Sigmoid colon (tissue), 7 donors: ENCODE results near the gene PIK3C2G. TPM values are rescaled to one million over a fixed set of nuclear protein-coding genes. Genes with fewer than 3 reads are reported as not detected.

Experiments used
- DNase-seq: peaks from one replicate; pipeline ENCODE4 v3.0.0-alpha.2; 2019
- H3K27ac ChIP-seq, 4 donors: fragments of 200-600 bp; sonication (generic); one replicate each; pipeline ENCODE4 v1.5.1; 2016 to 2019; ENCODE audit warnings: mild to moderate bottlenecking in 1 of 4
- H3K27me3 ChIP-seq, 3 donors: fragments of 200-600 bp; sonication (generic); one replicate each; pipeline ENCODE4 v1.5.1; 2019; ENCODE audit warnings: mild to moderate bottlenecking in 1 of 3
- H3K36me3 ChIP-seq, 4 donors: fragments of 200-600 bp; sonication (generic); one replicate each; pipeline ENCODE4 v1.5.1; 2016 to 2019
- H3K4me1 ChIP-seq, 4 donors: fragments of 200-600 bp; sonication (generic); one replicate each; pipeline ENCODE4 v1.5.1; 2017 to 2019
- H3K4me3 ChIP-seq, 4 donors: fragments of 200-600 bp; sonication (generic); one replicate each; pipeline ENCODE4 v1.5.1; 2017 to 2019; ENCODE audit warnings: mild to moderate bottlenecking in 2 of 4, moderate library complexity in 1 of 4
- H3K9me3 ChIP-seq, 4 donors: fragments of 200-600 bp in 3 of 4; sonication (generic) in 3 of 4; one replicate each; pipeline versions ENCODE4 v1.5.1 to v1.6.1; 2013 to 2019
- EP300 ChIP-seq, 4 donors: sonication (generic); formaldehyde crosslinking; IDR thresholded peaks; one replicate each; pipeline ENCODE4 v1.6.1; 2017; ENCODE audit warnings: antibody characterized with exemption in 4 of 4
- POLR2A ChIP-seq, 2 donors: fragments of 450-650 bp; IDR thresholded peaks; one replicate each; pipeline ENCODE4 v1.6.1; 2016; ENCODE audit warnings: antibody characterized with exemption in 2 of 2, mild to moderate bottlenecking in 2 of 2, moderate library complexity in 2 of 2
- POLR2AphosphoS5 ChIP-seq, 4 donors: sonication (generic); formaldehyde crosslinking; IDR thresholded peaks; one replicate each; pipeline ENCODE4 v1.6.1; 2017; ENCODE audit warnings: antibody characterized with exemption in 4 of 4
- WGBS, 2 donors: extraction: QIAGEN DNeasy Blood & Tissue Kit; methylation state at CpG; one replicate each; pipeline ENCODE4 v1.1.7; 2013; 5-methylcytosine and 5-hydroxymethylcytosine counted together
- intact Hi-C: fragments of 100-400 bp; cut with DNase I; formaldehyde crosslinking; loops from one replicate; pipeline ENCODE4 v1.15.1; 2023
- polyA plus RNA-seq, 3 donors: library from polyadenylated mRNA; stranded (reverse); fragments of 200-250 nt; gene quantifications; one replicate each; pipeline ENCODE4 v1.2.3, GENCODE V29; 2013
- total RNA-seq, 4 donors: library from RNA; depleted of rRNA; stranded (reverse); fragments of >200 nt; gene quantifications; one replicate each; pipeline ENCODE4 v1.1.0, GENCODE V29; 2016
- TF ChIP-seq, protein P1 (sequence below), 4 experiments: fragments of 450-650 bp in 3 of 4; fragments of 200-600 bp in 1 of 4; IDR thresholded peaks; one replicate each; pipeline ENCODE4 v1.5.1; 2016 to 2019; ENCODE audit warnings: antibody characterized with exemption in 4 of 4, mild to moderate bottlenecking in 3 of 4, moderate library complexity in 2 of 4
- donor health status: healthy with polysubstance abuse.
- donor health status: Bipolar disorder and iron deficiency.
- donor health status: healthy.

Gene PIK3C2G
- total and polyA plus RNA-seq, 7 donors: 0.07 to 1.7 (median 0.63) TPM; not detected in 1

DNA sequence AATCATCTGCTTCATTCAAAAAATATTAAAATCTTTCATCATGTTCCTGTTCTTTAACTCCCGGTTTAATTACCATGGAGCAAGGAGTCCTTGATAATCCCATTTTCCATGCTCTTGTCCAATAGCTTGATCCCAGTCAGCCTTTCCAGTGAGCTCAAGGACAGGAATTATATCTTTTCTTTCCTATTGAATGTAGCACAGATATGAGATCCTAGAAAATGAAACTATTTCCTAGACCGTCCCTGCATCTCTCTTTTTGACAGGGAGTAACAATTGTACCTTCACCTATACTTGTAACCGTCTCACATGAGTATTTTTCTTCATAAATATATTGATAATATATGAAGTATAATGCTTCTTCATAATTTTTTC is 35.6 kb downstream of the PIK3C2G start:
- H3K27ac ChIP-seq: peak overlapping the region in 2 of 4 donors; percentile 7 to 23
- H3K9me3 ChIP-seq: peaks cover 0 to 8% (median 1%) of the 10 kb centered on the region in 4 donors
- H3K4me1 ChIP-seq: no peaks in the 10 kb centered on the region
- intact Hi-C loops: no loop called here
- no peak for TF ChIP-seq EP300 (IDR thresholded peaks at IDR 0.05)
- no peak for TF ChIP-seq POLR2AphosphoS5 (IDR thresholded peaks at IDR 0.05)
- TF ChIP-seq, protein P1, sequence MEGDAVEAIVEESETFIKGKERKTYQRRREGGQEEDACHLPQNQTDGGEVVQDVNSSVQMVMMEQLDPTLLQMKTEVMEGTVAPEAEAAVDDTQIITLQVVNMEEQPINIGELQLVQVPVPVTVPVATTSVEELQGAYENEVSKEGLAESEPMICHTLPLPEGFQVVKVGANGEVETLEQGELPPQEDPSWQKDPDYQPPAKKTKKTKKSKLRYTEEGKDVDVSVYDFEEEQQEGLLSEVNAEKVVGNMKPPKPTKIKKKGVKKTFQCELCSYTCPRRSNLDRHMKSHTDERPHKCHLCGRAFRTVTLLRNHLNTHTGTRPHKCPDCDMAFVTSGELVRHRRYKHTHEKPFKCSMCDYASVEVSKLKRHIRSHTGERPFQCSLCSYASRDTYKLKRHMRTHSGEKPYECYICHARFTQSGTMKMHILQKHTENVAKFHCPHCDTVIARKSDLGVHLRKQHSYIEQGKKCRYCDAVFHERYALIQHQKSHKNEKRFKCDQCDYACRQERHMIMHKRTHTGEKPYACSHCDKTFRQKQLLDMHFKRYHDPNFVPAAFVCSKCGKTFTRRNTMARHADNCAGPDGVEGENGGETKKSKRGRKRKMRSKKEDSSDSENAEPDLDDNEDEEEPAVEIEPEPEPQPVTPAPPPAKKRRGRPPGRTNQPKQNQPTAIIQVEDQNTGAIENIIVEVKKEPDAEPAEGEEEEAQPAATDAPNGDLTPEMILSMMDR (IDR thresholded peaks at IDR 0.05): no peak
- no peak for TF ChIP-seq POLR2A (IDR thresholded peaks at IDR 0.05)
- no peaks in the 10 kb centered on the region for H3K27me3 ChIP-seq
- no peaks in the 10 kb centered on the region for H3K36me3 ChIP-seq
- WGBS, 2 donors: 52 to 75% methylated on average over 3 of the region's 3 CpGs
- peak overlapping the region in 3 of 4 donors; percentile 20 to 24 (median 23) for H3K4me3 ChIP-seq
- DNase-seq: no peak

DNA sequence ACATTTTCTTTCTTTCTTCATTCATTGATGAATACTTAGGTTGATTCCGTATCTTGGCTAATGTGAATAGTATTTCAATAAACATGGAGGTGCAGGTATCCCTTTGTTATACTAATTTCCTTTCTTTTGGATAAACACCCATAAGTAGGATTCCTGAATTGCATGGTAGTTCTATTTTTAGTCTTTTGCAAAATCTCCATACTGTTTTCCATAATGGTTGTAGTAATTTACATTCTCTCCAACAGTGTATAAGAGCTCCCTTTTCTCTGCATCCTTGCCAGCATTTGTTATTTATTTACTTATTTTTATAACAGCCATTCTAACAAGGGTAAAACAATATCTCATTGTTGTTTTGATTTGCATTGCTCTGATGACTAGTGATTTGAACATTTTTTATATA is 36.6 kb downstream of the PIK3C2G start:
- intact Hi-C loops: no loop called here
- Histone ChIP-seq H3K4me3 (no peak overlapping the region), H3K4me1 (no peaks in the 10 kb centered on the region), H3K27me3 (no peaks in the 10 kb centered on the region), H3K9me3 (peaks cover 0 to 12% (median 2%) of the 10 kb centered on the region in 4 donors), H3K36me3 (no peaks in the 10 kb centered on the region), H3K27ac (no peak overlapping the region)
- no peak for TF ChIP-seq POLR2AphosphoS5 (IDR thresholded peaks at IDR 0.05)
- no peak for TF ChIP-seq POLR2A (IDR thresholded peaks at IDR 0.05)
- TF ChIP-seq, protein P1 (IDR thresholded peaks at IDR 0.05): no peak
- no peak for TF ChIP-seq EP300 (IDR thresholded peaks at IDR 0.05)
- no peak for DNase-seq
- WGBS, 2 donors: 92 to 94% methylated on average over 1 of the region's 1 CpG

DNA sequence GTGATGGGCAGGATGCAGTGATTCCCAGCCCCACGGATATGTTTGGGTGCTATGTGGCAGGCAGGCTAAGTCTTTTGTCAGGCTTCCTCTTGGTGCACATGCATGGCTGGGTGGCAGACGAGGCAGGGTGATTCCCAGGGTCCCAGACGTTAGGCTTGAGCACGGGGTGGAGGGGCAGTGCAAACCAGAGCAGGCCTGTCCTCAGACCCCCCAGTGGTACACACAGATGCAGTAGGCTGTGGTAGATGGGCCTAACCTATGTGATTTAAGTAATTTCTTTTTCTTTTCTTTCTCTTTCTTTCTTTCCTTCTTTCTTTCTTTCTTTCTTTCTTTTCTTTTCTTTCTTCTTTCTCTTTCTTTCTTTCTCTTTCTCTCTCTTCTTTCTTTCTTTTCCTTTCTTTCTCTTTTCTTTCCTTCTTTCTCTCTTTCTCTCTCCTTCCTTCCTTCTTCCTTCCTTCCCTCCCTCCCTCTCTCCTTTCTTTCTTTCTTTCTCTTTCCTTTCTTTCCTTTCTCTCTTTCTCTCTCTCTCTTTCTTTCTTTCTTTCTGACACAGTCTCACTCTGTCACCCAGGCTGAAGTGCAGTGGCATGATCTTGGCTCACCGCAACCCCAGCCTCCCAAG is 41.6 kb downstream of the PIK3C2G start:
- H3K27me3 ChIP-seq: no peaks in the 10 kb centered on the region
- intact Hi-C loops: no loop called here
- H3K27ac ChIP-seq: no peak overlapping the region
- no peaks in the 10 kb centered on the region for H3K36me3 ChIP-seq
- DNase-seq: no peak
- H3K9me3 ChIP-seq: peaks cover 0 to 12% (median 2%) of the 10 kb centered on the region in 4 donors
- H3K4me3 ChIP-seq: no peak overlapping the region
- whole genome bisulfite sequencing, 2 donors: 90 to 92% methylated on average over 5 of the region's 5 CpGs
- TF ChIP-seq, protein P1 (IDR thresholded peaks at IDR 0.05): no peak
- no peak for TF ChIP-seq POLR2A (IDR thresholded peaks at IDR 0.05)
- no peak for TF ChIP-seq POLR2AphosphoS5 (IDR thresholded peaks at IDR 0.05)
- no peaks in the 10 kb centered on the region for H3K4me1 ChIP-seq

DNA sequence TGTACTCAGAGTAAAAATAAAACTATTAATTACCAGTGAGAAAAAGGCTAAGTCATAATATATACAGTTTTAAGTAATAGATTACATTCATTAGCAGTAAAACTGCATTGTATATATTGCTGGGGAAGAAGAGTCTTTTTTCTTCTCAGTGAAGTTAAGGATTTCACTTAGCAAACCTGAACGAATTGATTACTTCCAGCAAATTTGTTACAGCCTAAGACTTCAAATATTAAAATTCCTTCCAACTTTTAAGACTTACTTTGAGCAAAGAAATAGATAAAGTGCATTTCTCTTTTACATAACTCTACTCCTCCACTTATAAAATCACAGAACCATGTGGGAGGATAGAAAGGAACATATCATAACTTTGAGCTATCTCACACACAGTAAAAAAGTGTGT is 43.3 kb downstream of the PIK3C2G start:
- H3K9me3 ChIP-seq: peaks cover 0 to 12% (median 2%) of the 10 kb centered on the region in 4 donors
- H3K4me1 ChIP-seq: no peaks in the 10 kb centered on the region
- H3K27me3 ChIP-seq: no peaks in the 10 kb centered on the region
- WGBS, 2 donors: 23 to 71% methylated on average over 1 of the region's 1 CpG
- DNase-seq: no peak
- H3K36me3 ChIP-seq: no peaks in the 10 kb centered on the region
- H3K27ac ChIP-seq: no peak overlapping the region
- TF ChIP-seq POLR2AphosphoS5 (IDR thresholded peaks at IDR 0.05) (no peak), POLR2A (IDR thresholded peaks at IDR 0.05) (no peak), EP300 (IDR thresholded peaks at IDR 0.05) (no peak)
- TF ChIP-seq, protein P1 (IDR thresholded peaks at IDR 0.05): no peak
- intact Hi-C loops: no loop called here
- no peak overlapping the region for H3K4me3 ChIP-seq

DNA sequence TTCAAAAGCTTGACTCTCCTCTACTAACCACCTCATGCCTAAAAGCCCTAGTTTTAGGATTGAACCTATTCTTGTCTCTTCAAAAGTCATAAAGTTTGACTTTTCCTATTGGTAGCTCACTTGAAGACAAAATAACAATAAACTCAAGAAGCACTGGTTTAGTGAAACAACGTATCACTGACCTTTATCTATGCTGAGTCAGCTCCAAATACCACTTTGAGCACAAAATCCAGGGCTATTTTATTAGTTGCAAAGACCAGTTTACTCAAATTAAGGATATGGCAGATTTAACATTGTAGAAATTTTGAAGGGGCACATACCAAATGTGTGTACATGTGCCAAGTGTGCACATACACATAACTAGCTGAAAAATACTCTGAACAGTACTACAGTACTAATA is 45.0 kb downstream of the PIK3C2G start:
- Histone ChIP-seq H3K27me3 (no peaks in the 10 kb centered on the region), H3K4me3 (no peak overlapping the region), H3K27ac (no peak overlapping the region), H3K36me3 (no peaks in the 10 kb centered on the region), H3K4me1 (no peaks in the 10 kb centered on the region), H3K9me3 (peaks cover 0 to 7% (median 2%) of the 10 kb centered on the region in 4 donors)
- WGBS, 2 donors: 43 to 67% methylated on average over 1 of the region's 1 CpG
- intact Hi-C loops: no loop called here
- TF ChIP-seq, protein P1 (IDR thresholded peaks at IDR 0.05): no peak
- no peak for TF ChIP-seq POLR2AphosphoS5 (IDR thresholded peaks at IDR 0.05)
- TF ChIP-seq EP300 (IDR thresholded peaks at IDR 0.05): no peak
- no peak for TF ChIP-seq POLR2A (IDR thresholded peaks at IDR 0.05)
- DNase-seq: no peak
